B cell (primary cell): Measurements from ENCODE around the gene HMOX2. TPM values are rescaled to one million over a fixed set of nuclear protein-coding genes. Genes with fewer than 3 reads are reported as not detected.

Experiments
- ATAC-seq: fragments of 200-7000 bp; cut with Tn5 transposase; one replicate; pipeline ENCODE4 v1.10.0; 2021; ENCODE audit warnings: low read depth, mild to moderate bottlenecking, moderate number of reproducible peaks, moderate library complexity
- CTCF ChIA-PET: fragments of 350-600 bp; sonication (Branson Sonifier 250); formaldehyde crosslinking; loops from one replicate; lab custom pipeline; 2021; ENCODE audit warnings: antibody characterized with exemption, inconsistent platforms; lab: Charles Lee
- POLR2A ChIA-PET: fragments of 350-600 bp; sonication (Branson Sonifier 250); formaldehyde crosslinking; loops from one replicate; lab custom pipeline; 2021; ENCODE audit warnings: antibody characterized with exemption; lab: Charles Lee
- DNase-seq: peaks from one replicate; pipeline ENCODE4 v3.0.0; 2013
- H2AFZ ChIP-seq: 2 replicates; pipeline ENCODE4 v1.6.1; 2012; ENCODE audit warnings: mild to moderate bottlenecking, low read depth, low read length; ENCODE audit not compliant: insufficient read depth, poor library complexity, severe bottlenecking
- H3K27ac ChIP-seq, 2 donors: 1 replicate in 1 of 2; 2 replicates in 1 of 2; pipeline ENCODE4 v1.5.1; 2012 to 2013; ENCODE audit warnings: low read length in 2 of 2, mild to moderate bottlenecking in 2 of 2, moderate library complexity in 1 of 2
- H3K27me3 ChIP-seq, 4 experiments: fragments of 200-600 bp in 1 of 4; sonication (generic) in 1 of 4; replicated peaks in 1 of 4; 1 replicate in 2 of 4; 2 replicates in 2 of 4; pipeline versions ENCODE4 v1.6.1 to v1.7.0; 2013 to 2016; ENCODE audit warnings: low read length in 3 of 4, mild to moderate bottlenecking in 2 of 4, mixed read lengths in 1 of 4, moderate library complexity in 1 of 4; ENCODE audit not compliant: insufficient read depth in 4 of 4, control insufficient read depth in 3 of 4; ENCODE audit errors: control extremely low read depth in 1 of 4
- H3K36me3 ChIP-seq, 2 experiments: replicated peaks in 1 of 2; 1 replicate in 1 of 2; 2 replicates in 1 of 2; pipeline versions ENCODE4 v1.6.1 to v1.7.1; 2013; ENCODE audit warnings: low read length in 1 of 2; ENCODE audit not compliant: insufficient read depth in 2 of 2, control insufficient read depth in 1 of 2; ENCODE audit errors: control extremely low read depth in 1 of 2, extremely low read depth in 1 of 2
- H3K4me1 ChIP-seq, 2 donors: fragments of 200-600 bp in 1 of 2; sonication (generic) in 1 of 2; 1 replicate in 1 of 2; 2 replicates in 1 of 2; pipeline versions ENCODE4 v1.5.1 to v1.6.1; 2013 to 2017; ENCODE audit warnings: low read length in 2 of 2; ENCODE audit not compliant: control insufficient read depth in 2 of 2, insufficient read depth in 2 of 2
- H3K4me2 ChIP-seq: replicated peaks from 2 replicates; pipeline ENCODE3; 2012; ENCODE audit warnings: mild to moderate bottlenecking, low read depth, low read length; ENCODE audit not compliant: poor library complexity, severe bottlenecking
- H3K4me3 ChIP-seq, 5 experiments: fragments of 200-600 bp in 1 of 5; sonication (generic) in 1 of 5; 1 replicate in 3 of 5; 2 replicates in 2 of 5; pipeline versions ENCODE4 v1.5.1 to v1.7.0; 2011 to 2016; ENCODE audit warnings: low read length in 4 of 5, mild to moderate bottlenecking in 4 of 5, low read depth in 2 of 5, control low read depth in 1 of 5, moderate library complexity in 1 of 5; ENCODE audit not compliant: insufficient read depth in 1 of 5; ENCODE audit errors: control extremely low read depth in 1 of 5, extremely low read depth in 1 of 5
- H3K79me2 ChIP-seq: fragments of 200-600 bp; sonication (generic); one replicate; pipeline ENCODE4 v1.6.0; 2016; ENCODE audit warnings: low read length; ENCODE audit not compliant: control insufficient read depth, insufficient read depth
- H3K9ac ChIP-seq: fragments of 200-600 bp; sonication (generic); 2 replicates; pipeline ENCODE4 v1.6.1; 2017; ENCODE audit warnings: mild to moderate bottlenecking, low read length, moderate library complexity
- H3K9me3 ChIP-seq, 3 donors: one replicate each; pipeline versions ENCODE4 v1.6.1 to v1.7.1; 2013; ENCODE audit warnings: low read length in 2 of 3; ENCODE audit not compliant: control insufficient read depth in 2 of 3, insufficient read depth in 1 of 3; ENCODE audit errors: control extremely low read depth in 1 of 3
- H4K20me1 ChIP-seq: 2 replicates; pipeline ENCODE4 v1.6.0; 2012; ENCODE audit warnings: mild to moderate bottlenecking, low read length; ENCODE audit not compliant: insufficient read depth, control insufficient read depth, poor library complexity, severe bottlenecking
- H3K27ac Mint-ChIP-seq: one replicate; pipeline ENCODE4 v1.8.0; 2021; ENCODE audit warnings: mixed read lengths
- H3K27me3 Mint-ChIP-seq: one replicate; pipeline ENCODE4 v1.8.0; 2021; ENCODE audit warnings: mixed read lengths
- H3K4me1 Mint-ChIP-seq: one replicate; pipeline ENCODE4 v1.8.0; 2021; ENCODE audit warnings: mixed read lengths
- H3K4me3 Mint-ChIP-seq: one replicate; pipeline ENCODE4 v1.8.0; 2021; ENCODE audit warnings: mixed read lengths
- H3K9me3 Mint-ChIP-seq: one replicate; pipeline ENCODE4 v1.8.0; 2022; ENCODE audit warnings: mixed read lengths; ENCODE audit not compliant: insufficient read depth
- EZH2 ChIP-seq: IDR thresholded peaks from 2 replicates; pipeline ENCODE4 v1.6.1; 2012; ENCODE audit warnings: borderline replicate concordance, low read depth, mild to moderate bottlenecking, moderate library complexity, low read length; ENCODE audit not compliant: insufficient read depth, poor library complexity, severe bottlenecking
- WGBS: methylation state at CpG from one replicate; pipeline ENCODE4 v1.1.5; 2013; ENCODE audit warnings: missing lambda C conversion rate; ENCODE audit not compliant: insufficient coverage; 5-methylcytosine and 5-hydroxymethylcytosine counted together
- intact Hi-C: fragments of 100-400 bp; cut with micrococcal nuclease; formaldehyde crosslinking; loops from one replicate; pipeline ENCODE4 v1.10.0; 2022
- polyA plus RNA-seq: library from polyadenylated mRNA; depleted of rRNA; stranded (reverse); fragments of >200 nt; gene quantifications from 2 replicates; pipeline ENCODE4 v1.2.3, GENCODE V29; 2012
- total RNA-seq, 2 donors: library from RNA; stranded (reverse); fragments of 120-200 nt in 1 of 2; gene quantifications; 1 replicate in 1 of 2; 2 replicates in 1 of 2; pipeline versions ENCODE4 v1.2.3 to v1.2.4, GENCODE V29; 2013 to 2022
- TF ChIP-seq, protein P1 (sequence below): fragments of 200-600 bp; IDR thresholded peaks from one replicate; pipeline ENCODE4 v1.8.0; 2022; ENCODE audit warnings: antibody characterized with exemption, mild to moderate bottlenecking

HMOX2 gene
- total and polyA plus RNA-seq, 2 donors (not counting 1 experiment from before 2014, with no cell fraction given): 36.5 to 39.0 TPM

DNA sequence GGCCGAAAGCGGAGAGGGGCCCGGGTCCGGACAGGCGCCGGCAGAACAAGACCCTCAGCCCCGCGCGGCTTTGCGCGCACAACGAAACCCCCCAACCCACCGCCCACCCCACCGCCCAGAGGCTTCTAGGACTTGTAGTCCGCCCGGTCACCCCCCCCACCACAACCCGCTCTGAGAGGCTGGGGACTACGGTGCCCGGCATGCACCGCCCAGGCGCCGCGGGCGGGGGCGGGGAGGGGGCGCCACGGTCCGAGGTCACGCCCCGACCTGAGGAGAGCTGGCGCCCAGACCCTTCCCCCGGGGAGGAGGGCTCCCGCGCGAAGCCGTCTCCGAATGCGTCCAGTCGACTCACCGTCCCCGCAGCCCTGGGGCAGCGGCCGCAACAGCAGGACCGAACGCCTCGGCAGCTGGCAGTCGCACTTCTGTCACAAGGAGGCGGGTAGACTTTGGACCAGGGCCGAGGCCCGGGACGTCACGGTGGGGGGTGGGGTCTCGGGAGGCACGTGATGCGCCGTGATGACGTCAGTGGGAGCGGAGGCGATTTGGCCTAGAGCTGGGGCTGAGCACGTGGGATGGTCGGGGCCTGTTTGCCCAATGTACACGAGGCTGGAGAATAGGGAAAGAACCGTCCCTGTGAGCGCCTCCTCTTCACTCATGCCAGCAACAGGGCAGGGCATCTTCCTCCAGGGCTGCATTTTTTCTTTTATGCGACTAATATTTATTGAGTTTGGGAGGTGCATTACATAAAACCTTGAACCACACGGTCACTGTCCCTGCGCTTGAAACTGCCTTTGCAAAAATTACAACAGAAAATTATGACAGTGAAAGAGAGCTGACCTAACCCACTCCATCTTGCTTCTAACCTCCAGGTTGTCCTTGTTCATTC is 62.4 kb downstream of the HMOX2 start, which contains the start of gene CDIP1:
TSS of gene CDIP1 (minus strand) at position 424 of the 886 bp plus-strand sequence. CDS start 24,643 bp downstream, outside the sequence.
- ChIA-PET POLR2A (interaction anchor here (0.6 to 1.6 kb wide), 5 partner anchors 9 to 174 kb away, joined by 3 to 13 read pairs (median 5); no protein-coding TSS in a partner anchor), CTCF (interaction anchor here (1.0 to 2.3 kb wide), 5 partner anchors 9 to 136 kb away, joined by 3 to 18 read pairs (median 4); partner anchors contain the start of gene HMOX2)
- peaks cover 42% of the 10 kb centered on the region for H3K79me2 ChIP-seq
- Mint-ChIP-seq H3K4me3 (peak within 1 kb of the TSS; percentile 92), H3K27ac (peak within 1 kb of the TSS; percentile 96), H3K4me1 (peaks cover 14% of the 10 kb centered on the region), H3K9me3 (no peaks in the 10 kb centered on the region), H3K27me3 (no peaks in the 10 kb centered on the region)
- H3K4me1 ChIP-seq: peaks cover 7 to 13% of the 10 kb centered on the region in 2 donors
- H3K27ac ChIP-seq: peak within 1 kb of the TSS; percentile 87 to 95
- H3K36me3 ChIP-seq: no peaks in the 10 kb centered on the region
- no peaks in the 10 kb centered on the region for H3K27me3 ChIP-seq
- H3K9ac ChIP-seq: peak within 1 kb of the TSS; percentile 88
- ATAC-seq: peak; percentile 91
- no peak for TF ChIP-seq EZH2
- TF ChIP-seq, protein P1, sequence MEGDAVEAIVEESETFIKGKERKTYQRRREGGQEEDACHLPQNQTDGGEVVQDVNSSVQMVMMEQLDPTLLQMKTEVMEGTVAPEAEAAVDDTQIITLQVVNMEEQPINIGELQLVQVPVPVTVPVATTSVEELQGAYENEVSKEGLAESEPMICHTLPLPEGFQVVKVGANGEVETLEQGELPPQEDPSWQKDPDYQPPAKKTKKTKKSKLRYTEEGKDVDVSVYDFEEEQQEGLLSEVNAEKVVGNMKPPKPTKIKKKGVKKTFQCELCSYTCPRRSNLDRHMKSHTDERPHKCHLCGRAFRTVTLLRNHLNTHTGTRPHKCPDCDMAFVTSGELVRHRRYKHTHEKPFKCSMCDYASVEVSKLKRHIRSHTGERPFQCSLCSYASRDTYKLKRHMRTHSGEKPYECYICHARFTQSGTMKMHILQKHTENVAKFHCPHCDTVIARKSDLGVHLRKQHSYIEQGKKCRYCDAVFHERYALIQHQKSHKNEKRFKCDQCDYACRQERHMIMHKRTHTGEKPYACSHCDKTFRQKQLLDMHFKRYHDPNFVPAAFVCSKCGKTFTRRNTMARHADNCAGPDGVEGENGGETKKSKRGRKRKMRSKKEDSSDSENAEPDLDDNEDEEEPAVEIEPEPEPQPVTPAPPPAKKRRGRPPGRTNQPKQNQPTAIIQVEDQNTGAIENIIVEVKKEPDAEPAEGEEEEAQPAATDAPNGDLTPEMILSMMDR: peak; percentile 24
- H3K4me2 ChIP-seq: peak within 1 kb of the TSS; percentile 97
- H4K20me1 ChIP-seq: no peaks in the 10 kb centered on the region
- peaks cover 0 to 15% (median 9%) of the 10 kb centered on the region in 3 donors for H3K9me3 ChIP-seq
- DNase-seq: peak; percentile 99
- peak within 1 kb of the TSS; percentile 7 to 93 (median 73) for H3K4me3 ChIP-seq
- H2AFZ ChIP-seq: peak within 1 kb of the TSS; percentile 83
- WGBS: under 1% methylated on average over 52 of the region's 67 CpGs
- intact Hi-C loops: loop anchor here (1.0 to 5.0 kb wide), 8 partner anchors 10 to 231 kb away; partner anchors contain the start of genes DNAJA3, HMOX2, MGRN1 and PAM16
